ENCODE results near the gene RTL1.

The RTL1 gene

GRCh38 chr14:100903672-100904185, at the start of gene RTL1:
Gene RTL1 (minus strand): TSS chr14:100903722. CDS start chr14:100884788, 18,934 bp downstream.
- DNase-seq (ENCODE audit: low read depth in 2 of 2) = no peak

DNA sequence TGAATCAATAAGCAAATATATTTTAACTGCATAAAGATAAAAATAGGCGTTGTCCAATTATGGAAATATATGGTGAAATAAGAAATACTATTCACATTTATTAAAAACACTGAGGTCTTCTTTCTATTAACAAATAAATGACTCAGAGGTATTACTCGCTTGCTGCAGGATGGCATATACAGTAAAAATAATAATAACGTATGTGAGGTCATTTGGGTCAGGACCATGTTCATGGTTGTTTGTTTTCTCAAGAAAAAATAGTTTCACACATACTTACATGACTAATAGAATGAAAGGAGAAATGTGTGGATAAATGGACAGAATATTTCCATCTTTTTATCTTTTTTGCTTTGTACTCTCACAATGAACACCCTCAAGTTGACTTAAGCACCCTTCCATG, 46.5 kb upstream of the RTL1 start:
- DNase-seq (ENCODE audit: low read depth in 2 of 2) = no peak

DNA sequence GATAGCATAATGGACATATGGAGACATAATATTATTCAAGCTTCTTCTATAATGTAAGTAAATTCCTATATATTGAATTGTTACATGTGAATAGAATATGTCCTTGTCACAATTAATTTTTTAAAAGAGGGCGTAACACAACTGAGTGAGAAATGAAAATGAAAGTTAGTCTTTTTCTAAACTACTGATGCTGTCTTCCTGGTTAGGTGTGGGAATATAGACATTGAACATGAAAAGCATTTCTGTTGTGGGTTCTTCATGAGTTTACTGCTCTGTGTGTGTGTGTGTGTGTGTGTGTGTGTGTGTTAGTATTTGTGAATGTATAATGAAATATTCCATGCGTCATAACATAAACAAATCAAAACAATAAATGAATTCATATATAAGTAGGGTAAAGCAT, 40.5 kb upstream of the RTL1 start:
- DNase-seq (ENCODE audit: low read depth in 2 of 2) = no peak

DNA sequence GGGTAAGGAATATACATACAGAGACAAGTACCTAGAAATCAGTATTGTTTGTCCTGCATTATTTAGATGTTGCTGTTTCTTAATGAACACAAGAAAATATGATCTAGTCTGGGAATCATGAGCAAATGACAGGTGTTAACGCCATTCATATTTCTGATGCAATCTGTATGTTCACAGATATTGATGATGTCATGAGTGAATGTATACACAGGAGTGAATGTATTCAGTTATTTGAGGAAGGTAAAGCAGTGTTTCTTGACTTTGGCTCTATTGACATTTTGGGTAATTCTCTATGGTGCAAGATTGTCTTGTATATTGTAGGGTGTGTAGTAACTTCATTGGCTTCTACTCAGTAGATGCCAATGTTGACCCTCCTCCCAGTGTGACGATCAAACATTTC, 26.7 kb upstream of the RTL1 start:
- DNase-seq (ENCODE audit: low read depth in 2 of 2) = no peak

- no peak for DNase-seq (ENCODE audit: low read depth in 2 of 2)
Measured at GRCh38 chr14:100915560-100915959, 12.0 kb upstream of the RTL1 start.

DNA sequence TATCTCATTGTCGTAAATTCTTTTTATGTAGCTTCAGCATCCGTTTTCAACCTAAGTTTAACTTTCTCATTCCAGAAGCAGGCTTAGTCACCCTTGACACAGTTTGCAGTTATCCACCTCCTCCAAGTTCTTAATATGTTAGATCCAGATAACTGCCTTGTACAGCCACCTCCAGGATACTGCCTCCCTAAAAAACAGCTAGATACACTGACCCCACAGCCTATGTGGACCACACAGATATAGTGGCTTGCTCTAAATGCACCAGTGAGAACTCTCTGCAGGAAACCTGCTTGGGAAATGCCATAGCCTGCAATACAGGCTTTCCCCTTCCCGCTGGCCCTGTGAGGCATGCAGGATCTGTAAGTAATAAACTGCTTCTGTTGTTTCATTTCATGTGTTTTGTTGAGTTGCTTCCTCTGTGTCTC, 11.1 kb upstream of the RTL1 start:
- DNase-seq (ENCODE audit: low read depth in 2 of 2) = no peak

GRCh38 chr14:100911665-100912316, 8.3 kb upstream of the RTL1 start:
- no peak for DNase-seq (ENCODE audit: low read depth in 2 of 2)

GRCh38 chr14:100910888-100911664, 7.6 kb upstream of the RTL1 start:
- DNase-seq (ENCODE audit: low read depth in 2 of 2) = no peak

DNA sequence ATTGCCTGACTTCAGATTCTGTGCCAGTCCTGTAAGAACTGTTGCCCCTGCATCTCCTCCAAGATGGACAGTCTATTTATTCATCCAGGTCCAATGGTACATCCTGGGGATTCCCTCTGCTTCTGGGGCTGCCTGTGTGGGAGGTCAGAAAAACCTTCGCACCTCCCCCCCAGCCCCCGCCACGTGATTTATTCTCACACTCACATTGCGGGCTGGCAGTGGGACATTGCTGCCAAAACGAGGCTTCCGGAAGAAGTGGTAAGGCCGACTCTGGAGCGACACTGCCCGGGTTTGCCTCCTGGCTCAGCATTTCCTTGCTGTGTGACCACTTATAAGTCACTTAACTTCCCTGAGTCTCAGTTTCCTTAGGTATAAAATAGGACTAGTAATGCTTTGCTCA, 5.9 kb upstream of the RTL1 start:
- DNase-seq (ENCODE audit: low read depth in 2 of 2) = no peak

DNA sequence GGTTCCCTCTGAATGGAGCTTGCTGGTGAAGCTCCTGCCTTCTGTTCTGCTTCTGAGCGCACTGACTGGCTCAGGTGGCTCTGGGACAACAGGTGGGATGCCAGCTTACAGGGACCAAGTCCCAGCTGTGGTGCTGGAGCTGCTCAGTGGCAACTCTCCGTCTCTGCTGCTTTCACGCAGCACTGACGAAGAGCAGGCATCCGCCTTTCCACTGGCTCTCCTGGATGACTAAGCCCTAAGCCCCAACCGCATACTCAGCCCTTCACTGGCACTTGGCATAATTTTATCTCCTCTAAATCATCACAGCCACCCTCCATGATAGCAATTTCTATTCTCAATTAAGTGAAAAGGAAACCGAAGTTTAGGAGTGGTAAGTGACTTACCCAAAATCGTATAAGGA, 3.7 kb upstream of the RTL1 start:
- no peak for DNase-seq (ENCODE audit: low read depth in 2 of 2)

DNA sequence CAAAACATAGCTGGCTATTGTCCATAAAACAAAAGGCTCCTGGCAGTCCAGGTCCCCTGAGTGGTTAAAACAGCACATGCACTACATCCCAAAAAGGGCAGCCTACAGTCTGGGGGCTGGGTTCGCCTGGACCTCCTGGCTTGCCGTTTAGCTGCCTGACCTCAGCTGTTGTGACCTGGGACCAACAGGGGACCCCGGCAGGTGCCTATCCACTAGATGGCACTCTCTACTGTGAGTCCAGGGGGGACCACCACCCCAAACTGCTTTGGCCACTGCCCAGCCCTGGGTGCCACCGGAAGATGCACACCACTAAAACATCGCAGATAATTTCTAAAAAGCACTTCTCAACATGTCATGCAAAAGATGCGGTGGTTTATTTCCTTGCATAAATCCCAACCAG, 2.9 kb upstream of the RTL1 start:
- no peak for DNase-seq (ENCODE audit: low read depth in 2 of 2)

DNA sequence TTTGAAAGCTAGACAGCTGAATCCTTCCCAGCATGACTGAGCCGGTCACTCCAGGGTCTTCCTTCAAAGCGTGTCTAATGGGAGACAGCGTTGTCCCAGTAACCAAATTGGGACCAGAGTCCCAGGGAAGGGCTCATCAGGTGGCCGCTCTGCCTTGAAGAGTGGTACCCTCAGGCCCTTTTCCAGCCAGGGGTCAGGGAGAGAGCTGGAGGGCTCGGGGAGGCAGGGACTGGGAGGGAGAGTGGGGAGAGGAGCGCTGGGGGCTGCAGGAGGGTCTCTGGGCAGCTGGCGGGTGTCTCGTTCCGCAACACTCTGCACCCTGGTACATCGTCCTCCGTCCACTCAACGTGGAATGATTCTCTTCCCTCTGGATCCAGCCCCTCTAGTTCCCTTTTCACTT, 1.6 kb upstream of the RTL1 start:
- DNase-seq (ENCODE audit: low read depth in 2 of 2) = no peak

GRCh38 chr14:100904307-100905087, 975 bp upstream of the RTL1 start:
- no peak for DNase-seq (ENCODE audit: low read depth in 2 of 2)

- DNase-seq (ENCODE audit: low read depth in 2 of 2) = no peak
Measured at GRCh38 chr14:100903134-100903468, 421 bp downstream of the RTL1 start.

DNA sequence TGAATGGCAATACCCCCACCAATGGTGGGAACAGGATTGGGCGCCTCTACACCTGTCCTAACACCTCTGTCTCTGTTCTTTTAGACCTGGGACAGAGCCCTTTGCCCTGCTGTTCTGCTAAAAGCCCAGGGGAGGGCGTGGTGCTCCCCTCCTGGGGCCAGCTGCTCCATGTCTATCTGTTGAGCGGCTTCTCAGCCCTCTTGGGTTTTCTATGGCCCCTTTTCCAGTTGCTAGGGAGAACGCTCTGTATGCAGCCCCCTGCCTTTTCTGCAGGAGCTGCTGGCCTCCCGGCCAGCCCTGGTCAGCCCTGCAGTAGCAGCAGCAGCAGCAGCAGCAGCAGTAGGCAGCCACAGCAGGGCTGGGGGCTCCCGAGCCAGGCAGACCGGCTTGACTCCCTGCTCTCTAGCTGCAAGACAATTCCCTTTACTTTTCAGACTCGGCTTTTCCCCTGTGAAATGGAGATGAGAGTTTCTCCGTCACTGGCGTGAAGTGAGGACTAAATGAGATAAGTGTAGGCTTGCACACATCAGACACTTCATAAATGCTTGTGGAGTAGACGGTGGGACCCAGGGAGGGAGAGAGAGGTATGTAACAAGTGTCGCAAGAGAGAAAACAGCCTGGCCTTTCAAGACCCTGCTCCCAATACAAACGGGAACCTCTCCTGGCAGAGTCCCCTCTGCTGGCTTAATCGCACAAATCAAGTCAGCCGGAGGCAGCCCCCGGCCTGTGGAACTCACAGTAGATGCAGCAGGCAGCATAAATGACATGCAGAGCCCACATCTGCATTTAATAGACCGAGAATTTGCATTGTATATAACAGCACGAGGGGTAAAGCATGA, 1.0 kb downstream of the RTL1 start:
- DNase-seq (ENCODE audit: low read depth in 2 of 2) = no peak

- DNase-seq (ENCODE audit: low read depth in 2 of 2) = no peak
Measured at GRCh38 chr14:100901391-100902183, 1.9 kb downstream of the RTL1 start.

- DNase-seq (ENCODE audit: low read depth in 2 of 2) = no peak
Measured at GRCh38 chr14:100900837-100901390, 2.6 kb downstream of the RTL1 start.

DNA sequence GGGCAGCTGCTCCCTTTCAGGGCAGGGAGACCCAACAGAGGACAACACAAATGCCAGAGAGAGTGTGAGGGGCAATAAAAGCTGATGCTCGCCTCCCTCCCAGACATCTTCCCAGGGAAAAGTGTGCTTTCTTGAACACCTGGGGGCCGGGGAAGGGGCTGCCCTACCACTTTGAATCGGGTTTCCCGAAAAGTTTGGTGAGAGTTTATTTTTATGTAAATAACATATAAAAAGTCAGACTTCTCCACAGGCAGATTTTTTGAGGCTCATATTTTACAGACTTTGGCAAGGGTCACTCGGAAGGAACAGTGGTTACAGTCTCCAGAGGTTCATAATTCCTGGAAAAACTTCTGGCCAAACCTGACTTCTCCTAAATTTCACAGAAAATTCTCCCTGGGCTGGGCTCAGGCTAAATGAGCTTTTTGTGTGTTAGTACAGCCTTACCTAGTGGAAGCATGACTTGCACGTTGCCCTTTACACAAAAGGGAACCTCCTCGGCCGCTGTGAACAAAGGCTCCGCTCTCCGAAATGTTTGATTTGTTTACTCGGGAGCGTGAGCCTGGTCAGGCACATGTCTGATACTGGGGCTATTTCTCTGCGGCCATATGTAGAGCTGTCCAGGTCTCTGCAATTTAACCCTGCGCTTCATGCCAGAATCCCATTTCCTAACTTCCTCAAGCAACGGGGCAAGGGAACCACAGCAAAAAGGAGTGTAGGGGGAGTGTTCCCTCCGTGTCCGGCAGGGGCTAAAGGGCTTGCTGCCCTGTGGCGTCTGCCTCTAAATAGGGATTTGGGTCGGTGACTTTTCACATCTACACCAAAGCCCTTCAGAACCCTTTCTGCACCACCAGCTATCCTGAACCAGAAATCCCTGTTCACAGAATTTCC, 3.4 kb downstream of the RTL1 start:
- DNase-seq (ENCODE audit: low read depth in 2 of 2) = no peak
